CD4-positive, alpha-beta T cell treated with Interleukin-10 for 1 hour (primary cell): Measurements from ENCODE around the gene GRK5.

Experiments
- DNase-seq: peaks from one replicate; pipeline ENCODE4 v3.0.0-alpha.2; 2020

The GRK5 gene

GRCh38 chr10:119347181-119347974 is 140.0 kb downstream of the GRK5 start:
- DNase-seq: no peak

GRCh38 chr10:119348106-119348505 is 140.7 kb downstream of the GRK5 start:
- no peak for DNase-seq

GRCh38 chr10:119348516-119349240 is 141.3 kb downstream of the GRK5 start:
- DNase-seq: no peak

GRCh38 chr10:119349341-119349740 is 142.0 kb downstream of the GRK5 start:
- no peak for DNase-seq

DNA sequence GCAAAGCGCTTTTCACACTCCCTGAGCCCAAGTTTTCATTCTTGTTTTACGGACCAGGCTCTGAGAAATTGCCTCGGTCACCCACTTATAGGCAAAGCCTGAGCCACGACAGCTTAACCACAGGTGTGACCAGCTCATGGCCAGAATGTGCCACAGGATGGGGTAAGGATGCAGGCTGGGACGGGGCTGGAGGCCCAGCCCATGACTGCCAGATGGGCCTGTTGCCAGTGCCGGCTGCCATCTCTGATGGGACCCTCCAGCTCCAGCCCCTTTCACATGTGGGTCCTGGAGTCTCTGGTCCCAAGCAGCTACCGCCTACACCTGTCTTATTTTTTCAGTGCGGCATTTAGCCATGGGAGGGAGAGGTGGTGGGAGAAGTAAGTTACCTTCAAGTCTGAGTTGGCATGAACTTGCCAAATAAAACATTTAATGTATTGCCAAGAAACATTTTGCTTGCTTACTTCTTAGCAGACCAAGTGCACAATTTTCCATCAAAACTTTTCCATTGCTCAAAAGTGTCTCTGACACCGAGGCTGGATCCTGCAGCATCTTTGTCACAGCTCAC is 142.6 kb downstream of the GRK5 start:
- no peak for DNase-seq

DNA sequence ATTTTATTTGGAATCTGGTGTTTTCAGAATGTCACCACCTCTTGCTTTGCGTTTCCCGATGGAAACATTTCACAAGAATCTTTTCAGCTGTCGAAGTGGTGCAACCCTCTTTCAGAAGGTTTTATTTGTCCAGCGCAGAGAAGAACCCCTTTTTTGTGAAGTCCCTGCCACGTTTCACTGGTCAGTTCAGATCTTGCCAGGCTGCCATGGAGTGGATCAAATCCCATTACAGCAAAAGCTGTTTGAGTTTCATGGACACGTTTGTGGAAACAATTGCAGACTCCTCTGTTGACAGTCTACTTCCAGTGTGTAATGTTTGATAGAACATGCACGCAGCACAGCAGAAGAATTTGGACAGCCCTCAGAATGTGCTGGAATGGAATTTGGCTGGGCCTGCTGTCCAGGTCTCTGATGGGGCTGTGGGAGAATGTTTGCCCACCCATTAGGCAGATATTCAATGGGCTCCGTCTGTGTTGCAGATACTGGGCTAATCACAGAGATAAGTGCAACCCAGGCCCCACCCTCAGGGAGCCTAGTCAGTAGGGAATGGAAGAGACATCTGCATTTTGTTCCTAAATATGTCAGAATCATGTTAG is 143.2 kb downstream of the GRK5 start:
- no peak for DNase-seq

DNA sequence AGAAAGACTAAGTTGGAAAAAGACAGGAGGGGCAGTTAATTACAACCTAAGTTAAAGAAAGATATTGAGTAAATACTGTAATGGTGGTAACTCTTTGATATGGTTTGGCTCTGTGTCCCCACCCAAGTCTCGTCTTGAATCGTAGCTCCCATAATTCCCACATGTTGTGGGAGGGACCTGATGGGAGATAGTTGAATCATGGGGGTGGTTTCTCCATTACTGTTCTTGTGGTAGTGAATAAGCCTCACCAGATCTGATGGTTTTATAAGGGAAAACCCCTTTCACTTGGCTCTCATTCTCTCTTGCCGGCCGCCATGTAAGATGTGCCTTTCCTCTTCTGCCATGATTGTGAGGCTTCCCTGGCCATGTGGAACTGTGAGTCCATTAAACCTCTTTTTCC is 143.8 kb downstream of the GRK5 start:
- no peak for DNase-seq

DNA sequence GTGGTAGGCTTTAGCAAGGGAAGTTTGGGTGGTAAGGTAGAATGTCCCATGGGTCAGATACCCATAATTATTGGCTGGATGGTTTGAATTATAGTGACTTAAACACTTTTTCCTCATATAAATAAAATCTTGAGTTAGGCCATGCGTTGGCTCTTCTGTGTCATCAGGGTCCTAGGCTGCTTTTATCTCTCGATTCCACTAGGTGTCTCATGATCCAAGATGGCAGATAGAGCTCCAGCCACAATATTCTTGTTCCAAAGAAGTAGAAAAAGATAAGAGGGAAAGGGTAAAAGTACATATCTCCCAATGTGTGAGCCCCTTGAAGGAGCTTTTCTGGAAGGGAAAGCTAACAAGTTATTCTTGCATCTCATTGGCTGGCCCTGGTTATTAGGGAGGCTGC is 144.7 kb downstream of the GRK5 start:
- DNase-seq: no peak

- DNase-seq: no peak
These were observed 145.4 kb downstream of the GRK5 start for GRCh38 chr10:119352807-119353206.

GRCh38 chr10:119353421-119353820 is 146.1 kb downstream of the GRK5 start:
- no peak for DNase-seq

GRCh38 chr10:119355930-119356329 is 148.6 kb downstream of the GRK5 start:
- DNase-seq: peak; percentile 20

DNA sequence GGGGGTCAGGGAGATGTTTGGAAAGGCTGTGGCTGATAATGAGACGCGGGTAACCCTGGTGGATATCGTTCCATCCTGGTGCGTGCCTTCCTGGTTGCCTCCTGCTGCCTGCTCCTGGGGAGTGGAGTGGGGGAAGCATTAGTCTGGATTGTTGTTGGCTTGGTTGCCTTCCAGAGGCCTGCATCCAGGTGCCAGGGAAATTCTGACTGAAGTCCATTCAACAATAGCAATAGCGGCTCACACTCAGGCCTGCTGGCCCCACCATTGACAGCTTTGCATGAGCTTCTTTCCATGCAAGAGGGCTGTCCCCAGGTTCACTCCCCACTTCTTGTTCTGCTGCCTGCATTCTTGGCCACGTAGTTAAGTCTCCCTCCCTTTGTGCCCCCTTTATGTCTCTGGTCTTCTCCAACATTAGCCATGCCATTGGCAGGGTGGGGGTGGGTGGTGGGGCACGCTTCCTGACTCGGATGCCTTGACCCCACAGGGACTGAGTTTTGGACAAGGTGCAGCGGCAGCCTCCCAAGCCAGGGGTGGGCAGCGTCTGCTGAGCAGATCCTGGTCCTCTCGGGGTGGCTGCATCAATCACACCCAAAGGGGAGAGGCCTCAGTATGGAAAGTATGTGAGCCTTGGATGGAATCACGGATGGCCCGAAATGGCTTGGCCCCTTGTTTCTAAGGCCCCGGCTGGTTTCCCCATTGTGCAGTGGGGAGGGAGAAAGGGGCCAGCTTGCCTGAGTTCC is 150.2 kb downstream of the GRK5 start:
- DNase-seq: no peak

GRCh38 chr10:119358152-119358512 is 150.8 kb downstream of the GRK5 start:
- no peak for DNase-seq

DNA sequence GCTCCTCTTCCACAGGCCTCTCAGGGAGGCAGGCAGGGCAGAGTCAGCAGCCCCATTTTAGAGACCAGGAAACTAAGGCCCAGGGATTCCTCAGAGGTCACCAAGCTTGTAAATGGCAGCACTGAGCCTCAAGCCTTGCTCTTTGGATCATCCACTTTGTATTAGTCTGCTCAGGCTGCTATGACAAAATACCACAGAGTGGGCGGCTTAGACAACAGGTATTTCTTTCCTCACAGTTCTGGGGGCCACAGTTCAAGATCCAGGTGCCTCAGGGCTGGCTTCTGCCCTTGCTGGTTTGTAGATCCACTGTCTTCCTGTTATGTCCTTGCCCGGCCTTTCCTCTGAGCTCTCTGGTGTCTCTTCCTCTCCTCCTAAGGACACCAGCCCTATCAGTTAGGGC is 151.2 kb downstream of the GRK5 start:
- DNase-seq: no peak

- DNase-seq: no peak
These were observed 151.7 kb downstream of the GRK5 start for GRCh38 chr10:119359025-119359424.

GRCh38 chr10:119360181-119360921 is 153.0 kb downstream of the GRK5 start:
- peak; percentile 8 for DNase-seq

DNA sequence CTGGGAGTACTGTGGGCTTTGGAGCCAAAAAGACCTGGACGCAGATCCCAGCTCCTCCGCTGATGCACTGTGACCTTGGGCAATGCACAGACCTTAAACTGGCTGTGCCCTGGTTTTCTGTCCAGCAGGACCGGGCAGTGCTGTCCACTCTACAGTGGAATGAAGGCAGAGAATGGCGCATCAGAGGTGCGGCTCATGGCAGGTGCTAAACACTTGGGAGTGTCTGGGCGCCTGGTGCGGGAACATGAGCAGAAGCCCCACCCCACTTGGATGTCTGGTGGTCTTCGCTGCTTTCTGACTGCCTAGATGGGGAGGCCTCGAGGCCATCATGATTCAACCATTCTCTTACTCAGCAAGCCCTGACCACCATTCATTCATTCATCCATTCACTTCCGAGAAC is 153.7 kb downstream of the GRK5 start:
- no peak for DNase-seq

- DNase-seq: no peak
These were observed 154.8 kb downstream of the GRK5 start for GRCh38 chr10:119362122-119362521.

DNA sequence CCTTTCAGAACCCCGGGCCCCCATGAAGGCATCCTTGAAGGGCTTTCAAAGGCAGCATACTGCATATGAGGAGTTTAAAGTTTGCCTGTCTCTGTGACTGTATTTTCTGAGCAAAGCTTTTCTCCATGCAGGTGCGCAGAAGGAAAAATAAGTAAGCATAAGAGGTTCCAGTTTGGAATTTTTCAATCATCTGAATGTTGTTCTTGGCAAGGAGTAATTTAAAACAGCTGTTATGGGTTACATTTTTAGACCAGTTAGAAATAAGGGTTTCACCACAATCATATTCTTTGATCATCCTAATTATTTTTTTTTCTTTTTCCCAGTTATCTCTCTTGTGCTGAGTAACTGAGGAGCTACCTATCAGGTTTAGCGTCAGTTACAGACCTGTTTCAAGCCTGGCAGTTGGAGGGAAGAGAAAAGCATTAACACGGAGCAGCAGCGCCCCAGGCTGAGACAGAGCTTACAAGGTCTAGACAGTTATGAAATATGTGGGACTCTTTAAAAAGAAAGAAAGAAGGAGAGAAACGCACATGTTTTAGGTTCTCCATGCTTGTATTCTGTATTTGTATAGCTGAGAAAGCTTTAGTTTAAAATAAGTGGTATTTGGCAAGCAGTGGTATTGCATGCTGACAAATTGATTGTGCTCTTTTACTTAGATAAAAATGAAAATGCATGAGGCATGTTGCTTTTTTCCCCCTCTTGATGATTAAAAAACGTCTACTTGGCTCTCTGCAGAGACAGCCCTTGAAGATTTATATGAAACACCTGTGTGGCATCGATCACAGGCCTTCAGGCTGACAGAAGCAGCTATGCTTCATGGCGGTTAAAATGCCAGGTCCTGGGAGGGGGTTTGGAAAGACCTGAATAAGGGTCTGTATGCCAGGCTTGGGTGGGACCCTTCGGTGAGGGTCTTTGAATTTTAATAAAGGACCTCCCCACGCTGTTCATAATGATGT is 157.6 kb downstream of the GRK5 start:
- DNase-seq: no peak

- no peak for DNase-seq
These were observed 158.6 kb downstream of the GRK5 start for GRCh38 chr10:119365773-119366599.
